Glomerular endothelial cell (primary cell): ENCODE results near the gene MYOZ3. TPM values are rescaled to one million over a fixed set of nuclear protein-coding genes. Genes with fewer than 3 reads are reported as not detected.

ENCODE experiments used
- DNase-seq: peaks from one replicate; pipeline ENCODE4 v3.0.0-alpha.2; 2011; ENCODE audit warnings: low read depth, low spot score; ENCODE audit errors: extremely low read depth
- total RNA-seq: library from RNA; depleted of rRNA; stranded (reverse); fragments of >200 nt; gene quantifications from 2 replicates; pipeline ENCODE4 v1.2.3, GENCODE V29; 2015

MYOZ3 gene
- total RNA-seq, 1 donor from 2014 or later, result 0.93 TPM

GRCh38 chr5:150689120-150689519 lies 28.1 kb downstream of the MYOZ3 start:
- no peak for DNase-seq

GRCh38 chr5:150690760-150691159 lies 29.7 kb downstream of the MYOZ3 start:
- no peak for DNase-seq

GRCh38 chr5:150692276-150692675 lies 31.2 kb downstream of the MYOZ3 start:
- DNase-seq, result no peak

GRCh38 chr5:150694612-150695011 lies 33.6 kb downstream of the MYOZ3 start:
- DNase-seq, result no peak

GRCh38 chr5:150700246-150700593 lies 39.2 kb downstream of the MYOZ3 start:
- DNase-seq, result no peak

- DNase-seq, result peak; percentile 58
These were observed 39.7 kb downstream of the MYOZ3 start, which contains the start of gene RBM22 for GRCh38 chr5:150700594-150701377. TSS of gene RBM22 (minus strand) at chr5:150701062. CDS start at chr5:150700985, 77 bp downstream.

GRCh38 chr5:150703762-150704161 lies 42.7 kb downstream of the MYOZ3 start:
- DNase-seq, result no peak

GRCh38 chr5:150706776-150707390 lies 45.8 kb downstream of the MYOZ3 start:
- DNase-seq, result peak; percentile 56

- DNase-seq, result no peak
These were observed 49.1 kb downstream of the MYOZ3 start for GRCh38 chr5:150710165-150710564.

GRCh38 chr5:150723845-150724244 lies 62.8 kb downstream of the MYOZ3 start:
- no peak for DNase-seq

Other genes starting within 250 kb of the MYOZ3 start
- gene CD74, start 248.3 kb upstream of the MYOZ3 start, total RNA-seq, result 24.3 and 34.1 TPM in 2 replicates
- 1,375 and 2,774 TPM in 2 replicates for gene RPS14, start 211.5 kb upstream of the MYOZ3 start, total RNA-seq
- gene NDST1, start 153.1 kb upstream of the MYOZ3 start, total RNA-seq, result 335 and 423 TPM in 2 replicates
- 56.7 and 123 TPM in 2 replicates for gene SYNPO, start 20.6 kb upstream of the MYOZ3 start, total RNA-seq
- gene RBM22, start 39.8 kb downstream of the MYOZ3 start, total RNA-seq, result 43.2 and 44.1 TPM in 2 replicates
- 40.2 and 47.1 TPM in 2 replicates for gene DCTN4, start 97.8 kb downstream of the MYOZ3 start, total RNA-seq
- 9.6 and 10.2 TPM in 2 replicates for gene SMIM3, start 117.5 kb downstream of the MYOZ3 start, total RNA-seq
- not detected in 2 replicates for gene IRGM, start 185.3 kb downstream of the MYOZ3 start, total RNA-seq
- 3.1 and 6.0 TPM in 2 replicates for gene ZNF300, start 243.7 kb downstream of the MYOZ3 start, total RNA-seq